ENCODE measurements around the gene BTN1A1.

DNA sequence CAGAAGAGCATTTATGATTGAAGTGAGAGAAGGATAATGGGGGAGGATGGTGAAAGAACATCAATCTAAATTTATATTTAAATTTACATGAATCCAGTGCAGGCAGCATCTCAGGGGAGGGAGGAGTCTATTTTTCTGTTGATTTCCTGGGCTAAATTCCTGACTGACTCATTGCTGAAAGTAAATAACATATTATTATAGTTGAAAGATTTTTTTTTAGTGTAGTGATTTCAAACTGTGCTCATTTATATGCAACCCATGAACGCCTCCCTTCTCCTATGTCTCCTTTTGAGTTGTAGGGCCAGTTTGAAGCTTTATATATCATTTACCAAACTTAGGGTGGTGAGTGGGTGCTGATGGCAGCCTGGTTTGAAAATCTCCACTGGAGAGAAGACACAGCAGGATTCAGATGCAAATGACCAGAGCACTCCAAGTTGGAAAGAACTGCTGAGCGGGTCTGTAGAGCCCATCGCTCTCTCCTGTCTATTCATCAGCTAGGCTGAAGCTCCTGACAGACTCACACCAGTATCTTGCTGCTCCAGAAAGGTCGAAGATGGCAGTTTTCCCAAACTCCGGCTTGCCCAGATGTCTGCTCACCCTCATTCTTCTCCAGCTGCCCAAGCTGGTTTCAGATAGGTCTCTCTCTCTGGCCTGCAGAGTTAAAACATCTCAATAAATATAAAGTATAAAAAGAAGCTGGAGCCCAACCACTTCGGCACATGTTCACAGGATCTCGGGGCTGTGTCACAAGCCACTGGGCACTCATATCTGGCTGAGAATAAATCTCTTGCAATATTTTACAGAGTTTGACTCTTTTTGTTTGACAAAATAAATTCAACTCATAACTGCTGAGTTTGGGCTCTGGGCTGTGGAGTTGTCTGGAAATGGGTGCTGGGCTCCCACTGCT is 24.0 kb upstream of the BTN1A1 start:
- TF ChIP-seq ZNF274 (IDR thresholded peaks at IDR 0.05; ENCODE audit: low read depth, low read length) = no peak
- TF ChIP-seq YY1 (IDR thresholded peaks at IDR 0.05; ENCODE audit: insufficient read depth, insufficient read length) = no peak
